NCI-H1048 (cell line): ENCODE results near the gene LRG1.

ENCODE experiments used
- DNase-seq: peaks from one replicate; lab custom pipeline; 2025; lab: John Stamatoyannopoulos, UW

The LRG1 gene

GRCh38 chr19:4511300-4512054 is 28.4 kb downstream of the LRG1 start:
- DNase-seq, result no peak

GRCh38 chr19:4510435-4511255 is 29.2 kb downstream of the LRG1 start:
- DNase-seq, result no peak

- DNase-seq, result no peak
These were observed 31.1 kb downstream of the LRG1 start for GRCh38 chr19:4508698-4509097.

GRCh38 chr19:4507804-4508203 is 32.0 kb downstream of the LRG1 start:
- no peak for DNase-seq

- no peak for DNase-seq
These were observed 32.7 kb downstream of the LRG1 start for GRCh38 chr19:4507150-4507452.

- DNase-seq, result no peak
These were observed 33.2 kb downstream of the LRG1 start for GRCh38 chr19:4506449-4507149.

GRCh38 chr19:4505570-4506448 is 34.0 kb downstream of the LRG1 start:
- no peak for DNase-seq

- DNase-seq, result no peak
These were observed 34.8 kb downstream of the LRG1 start for GRCh38 chr19:4504891-4505569.

GRCh38 chr19:4504297-4504701 is 35.5 kb downstream of the LRG1 start:
- DNase-seq, result no peak

- DNase-seq, result no peak
These were observed 36.0 kb downstream of the LRG1 start for GRCh38 chr19:4503825-4504170.

- DNase-seq, result no peak
These were observed 36.6 kb downstream of the LRG1 start for GRCh38 chr19:4503132-4503824.

- DNase-seq, result no peak
These were observed 37.3 kb downstream of the LRG1 start for GRCh38 chr19:4502282-4503131.

GRCh38 chr19:4501691-4502090 is 38.1 kb downstream of the LRG1 start:
- no peak for DNase-seq

- DNase-seq, result no peak
These were observed 38.8 kb downstream of the LRG1 start for GRCh38 chr19:4500841-4501591.

GRCh38 chr19:4499855-4500254 is 40.0 kb downstream of the LRG1 start:
- no peak for DNase-seq

GRCh38 chr19:4499318-4499717 is 40.5 kb downstream of the LRG1 start:
- DNase-seq, result no peak

- DNase-seq, result no peak
These were observed 41.1 kb downstream of the LRG1 start for GRCh38 chr19:4498694-4499093.

- no peak for DNase-seq
These were observed 42.0 kb downstream of the LRG1 start for GRCh38 chr19:4497770-4498389.

- DNase-seq, result no peak
These were observed 43.5 kb downstream of the LRG1 start for GRCh38 chr19:4496304-4496703.
